Medulla oblongata (tissue), 1 donor: ENCODE data around the gene PRKD2.
"Not testable (repeated sequence)": the region's sequence is repeated elsewhere in the genome, so short reads cannot be mapped to it uniquely, and the experiment has no call there.

ENCODE experiments used
- DNase-seq: peaks from one replicate; pipeline ENCODE4 v3.0.0-alpha.2; 2015; ENCODE audit errors: extremely low spot score

Gene PRKD2

GRCh38 chr19:46717034-46717715 lies at the start of gene PRKD2:
PRKD2 (minus strand) TSS chr19:46717114; CDS start chr19:46716370, 744 bp downstream.
- DNase-seq: peak; percentile 84

- no peak for DNase-seq
These were observed 47.9 kb upstream of the PRKD2 start for GRCh38 chr19:46764817-46765291.

- DNase-seq: no peak
These were observed 45.5 kb upstream of the PRKD2 start for GRCh38 chr19:46762245-46762890.

- no peak for DNase-seq
These were observed 44.5 kb upstream of the PRKD2 start for GRCh38 chr19:46761418-46761831.

- DNase-seq: not testable (repeated sequence)
These were observed 44.0 kb upstream of the PRKD2 start for GRCh38 chr19:46760897-46761296.

GRCh38 chr19:46760363-46760762 lies 43.4 kb upstream of the PRKD2 start:
- DNase-seq: no peak

- no peak for DNase-seq
These were observed 43.0 kb upstream of the PRKD2 start for GRCh38 chr19:46759817-46760333.

GRCh38 chr19:46759206-46759605 lies 42.3 kb upstream of the PRKD2 start:
- DNase-seq: no peak

- no peak for DNase-seq
These were observed 39.6 kb upstream of the PRKD2 start for GRCh38 chr19:46756544-46756888.

- DNase-seq: no peak
These were observed 39.1 kb upstream of the PRKD2 start for GRCh38 chr19:46755853-46756543.

- DNase-seq: no peak
These were observed 38.4 kb upstream of the PRKD2 start for GRCh38 chr19:46755077-46755852.

GRCh38 chr19:46753420-46754155 lies 36.7 kb upstream of the PRKD2 start:
- peak; percentile 48 for DNase-seq

- peak; percentile 56 for DNase-seq
These were observed 31.6 kb upstream of the PRKD2 start for GRCh38 chr19:46748325-46749109.

- peak; percentile 65 for DNase-seq
These were observed 29.6 kb upstream of the PRKD2 start, which contains the start of gene STRN4 for GRCh38 chr19:46746281-46747057. STRN4 (minus strand) TSS chr19:46746450; CDS start chr19:46746430, 20 bp downstream.

GRCh38 chr19:46745521-46746280 lies 28.8 kb upstream of the PRKD2 start, which contains the start of gene FKRP:
FKRP (plus strand) TSS chr19:46746057; CDS start chr19:46755451, 9,394 bp downstream.
- DNase-seq: no peak

GRCh38 chr19:46745030-46745429 lies 28.1 kb upstream of the PRKD2 start:
- no peak for DNase-seq

GRCh38 chr19:46744005-46744691 lies 27.2 kb upstream of the PRKD2 start:
- DNase-seq: no peak
